Measurements from ENCODE around the gene DPYSL5. TPM values are rescaled to one million over a fixed set of nuclear protein-coding genes. Genes with fewer than 3 reads are reported as not detected.

DPYSL5 gene
- polyA plus RNA-seq, 1 donor from 2014 or later: 111 TPM

- H3K9ac ChIP-seq (ENCODE audit: low read length): no peak overlapping the region
- no peaks in the 10 kb centered on the region for H4K20me1 ChIP-seq (ENCODE audit: insufficient read depth)
- no peaks in the 10 kb centered on the region for H3K27me3 ChIP-seq (ENCODE audit: insufficient read depth, low read depth, low read length)
- peaks cover 7% of the 10 kb centered on the region for H3K36me3 ChIP-seq (ENCODE audit: insufficient read depth, low read length)
- no peaks in the 10 kb centered on the region for H3F3A ChIP-seq (ENCODE audit: insufficient read depth, low read length, poor library complexity, severe bottlenecking)
- TF ChIP-seq EP300 (conservative IDR thresholded peaks at IDR 0.05; ENCODE audit: poor library complexity, severe bottlenecking) (no peak), POLR2AphosphoS5 (IDR thresholded peaks at IDR 0.05) (no peak)
- no peaks in the 10 kb centered on the region for H3K79me2 ChIP-seq (replicated peaks; ENCODE audit: insufficient read depth, low read length)
- no peaks in the 10 kb centered on the region for H3K9me2 ChIP-seq (ENCODE audit: insufficient read depth, low read length)
- no peak overlapping the region for H3K4me3 ChIP-seq (ENCODE audit: low read length)
- no peak overlapping the region for H2AFZ ChIP-seq (ENCODE audit: low read depth, low read length)
- no peaks in the 10 kb centered on the region for H3K9me3 ChIP-seq (ENCODE audit: low read length)
- no peak overlapping the region for H3K4me2 ChIP-seq (ENCODE audit: low read length)
- H3K27ac ChIP-seq (ENCODE audit: low read length): no peak overlapping the region
Measured at GRCh38 chr2:26934985-26935384, 87.1 kb downstream of the DPYSL5 start.

- Histone ChIP-seq H3K27me3 (ENCODE audit: insufficient read depth, low read depth, low read length) (no peaks in the 10 kb centered on the region), H3K9me3 (ENCODE audit: low read length) (no peaks in the 10 kb centered on the region), H3K27ac (ENCODE audit: low read length) (no peak overlapping the region), H3K4me2 (ENCODE audit: low read length) (no peak overlapping the region), H4K20me1 (ENCODE audit: insufficient read depth) (no peaks in the 10 kb centered on the region), H3K9me2 (ENCODE audit: insufficient read depth, low read length) (no peaks in the 10 kb centered on the region), H3F3A (ENCODE audit: insufficient read depth, low read length, poor library complexity, severe bottlenecking) (no peaks in the 10 kb centered on the region), H3K4me3 (ENCODE audit: low read length) (no peak overlapping the region), H3K79me2 (replicated peaks; ENCODE audit: insufficient read depth, low read length) (no peaks in the 10 kb centered on the region), H3K9ac (ENCODE audit: low read length) (no peak overlapping the region), H2AFZ (ENCODE audit: low read depth, low read length) (no peak overlapping the region), H3K36me3 (ENCODE audit: insufficient read depth, low read length) (peaks cover 7% of the 10 kb centered on the region)
- TF ChIP-seq SMC3 (conservative IDR thresholded peaks at IDR 0.05; ENCODE audit: poor library complexity) (no peak), MXI1 (conservative IDR thresholded peaks at IDR 0.05; ENCODE audit: poor library complexity, severe bottlenecking) (no peak), POLR2AphosphoS5 (IDR thresholded peaks at IDR 0.05) (no peak), RAD21 (conservative IDR thresholded peaks at IDR 0.05) (no peak), EZH2 (IDR thresholded peaks at IDR 0.05; ENCODE audit: borderline replicate concordance, insufficient read depth, low read length, poor library complexity, severe bottlenecking) (no peak), CTCF (IDR thresholded peaks at IDR 0.05; ENCODE audit: poor library complexity, severe bottlenecking) (no peak), REST (IDR thresholded peaks at IDR 0.05; ENCODE audit: borderline replicate concordance) (no peak), EP300 (conservative IDR thresholded peaks at IDR 0.05; ENCODE audit: poor library complexity, severe bottlenecking) (no peak), TAF1 (IDR thresholded peaks at IDR 0.05; ENCODE audit: low read depth) (no peak)
Measured at GRCh38 chr2:26936855-26937254, 88.9 kb downstream of the DPYSL5 start.

All from neural cell (in vitro differentiated cells).